ENCODE results near the gene JUP. TPM values are rescaled to one million over a fixed set of nuclear protein-coding genes. Genes with fewer than 3 reads are reported as not detected.

Gene JUP
- total RNA-seq: 8.5 and 10.4 TPM in 2 replicates

GRCh38 chr17:41786227-41787020 lies at the start of gene JUP:
Gene JUP (minus strand): TSS chr17:41786711. CDS start chr17:41771854, 14,857 bp downstream.

DNA sequence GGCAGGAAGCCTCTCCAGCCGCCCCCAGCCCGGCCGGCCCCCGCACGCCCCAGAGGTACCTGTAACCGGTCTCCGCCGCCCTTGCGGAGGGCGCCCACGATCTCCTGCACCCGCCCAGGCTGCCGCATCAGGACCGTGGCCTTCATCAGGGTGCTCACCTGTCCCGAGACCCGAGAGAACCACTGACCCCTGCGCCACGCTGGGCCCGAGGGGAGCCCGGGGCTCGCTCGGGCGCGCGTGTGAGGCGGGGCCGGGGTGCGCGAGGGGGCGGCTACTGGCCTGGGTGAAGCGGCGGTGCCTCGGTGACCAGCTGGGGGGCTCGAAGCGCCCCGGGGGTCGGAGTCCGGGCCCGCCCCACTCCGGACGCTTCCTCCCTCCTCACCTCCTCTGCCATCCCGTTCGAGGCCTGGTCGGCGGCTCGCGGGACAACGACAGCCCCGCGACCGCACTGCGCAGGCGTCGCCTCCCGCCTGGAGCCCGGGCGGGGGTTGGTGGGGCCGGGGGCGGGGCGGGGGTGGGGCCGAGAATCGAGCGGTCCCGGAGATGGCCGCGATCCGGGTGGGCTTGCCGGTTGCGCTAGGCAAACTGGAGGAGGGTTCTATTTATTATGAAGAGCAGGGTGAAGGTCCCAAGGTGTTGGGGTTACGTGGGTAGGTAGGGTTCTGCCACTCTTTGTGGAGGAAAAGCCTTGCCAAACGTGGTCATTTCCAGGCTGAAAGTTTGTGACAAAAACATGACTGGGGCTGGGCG lies 49.5 kb upstream of the JUP start, which contains the start of gene NT5C3B:
Gene NT5C3B, minus strand, starts transcription at position 433 of the 750 bp plus-strand sequence. Its CDS starts 39 bp downstream, at position 394.

DNA sequence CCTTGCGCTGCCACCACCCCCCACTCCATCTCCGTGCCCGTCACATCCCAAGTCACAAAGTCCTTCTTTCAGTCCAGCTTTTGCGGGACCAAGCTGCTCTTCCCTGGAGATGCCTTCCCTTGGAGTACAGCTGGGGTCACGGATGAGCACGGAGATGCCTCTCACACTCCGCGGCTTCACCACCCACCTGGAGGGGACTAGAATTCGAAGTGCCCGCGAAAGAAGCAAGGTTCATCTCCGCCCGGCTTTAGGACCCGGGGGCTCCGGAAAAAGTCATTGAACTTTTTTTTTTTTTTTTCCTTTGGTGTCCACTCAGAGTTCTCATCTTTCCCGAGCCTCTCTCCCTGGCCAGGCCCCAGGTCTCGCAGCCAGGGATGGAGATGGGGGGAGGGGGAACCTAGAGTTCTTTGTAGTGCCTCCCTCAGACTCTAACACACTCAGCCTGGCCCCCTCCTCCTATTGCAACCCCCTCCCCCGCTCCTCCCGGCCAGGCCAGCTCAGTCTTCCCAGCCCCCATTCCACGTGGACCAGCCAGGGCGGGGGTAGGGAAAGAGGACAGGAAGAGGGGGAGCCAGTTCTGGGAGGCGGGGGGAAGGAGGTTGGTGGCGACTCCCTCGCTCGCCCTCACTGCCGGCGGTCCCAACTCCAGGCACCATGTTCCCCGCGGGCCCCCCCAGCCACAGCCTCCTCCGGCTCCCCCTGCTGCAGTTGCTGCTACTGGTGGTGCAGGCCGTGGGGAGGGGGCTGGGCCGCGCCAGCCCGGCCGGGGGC lies 26.1 kb upstream of the JUP start, which contains the start of gene FKBP10:
Gene FKBP10, plus strand, starts transcription at position 624 of the 771 bp plus-strand sequence. Its CDS starts 31 bp downstream, at position 655.

DNA sequence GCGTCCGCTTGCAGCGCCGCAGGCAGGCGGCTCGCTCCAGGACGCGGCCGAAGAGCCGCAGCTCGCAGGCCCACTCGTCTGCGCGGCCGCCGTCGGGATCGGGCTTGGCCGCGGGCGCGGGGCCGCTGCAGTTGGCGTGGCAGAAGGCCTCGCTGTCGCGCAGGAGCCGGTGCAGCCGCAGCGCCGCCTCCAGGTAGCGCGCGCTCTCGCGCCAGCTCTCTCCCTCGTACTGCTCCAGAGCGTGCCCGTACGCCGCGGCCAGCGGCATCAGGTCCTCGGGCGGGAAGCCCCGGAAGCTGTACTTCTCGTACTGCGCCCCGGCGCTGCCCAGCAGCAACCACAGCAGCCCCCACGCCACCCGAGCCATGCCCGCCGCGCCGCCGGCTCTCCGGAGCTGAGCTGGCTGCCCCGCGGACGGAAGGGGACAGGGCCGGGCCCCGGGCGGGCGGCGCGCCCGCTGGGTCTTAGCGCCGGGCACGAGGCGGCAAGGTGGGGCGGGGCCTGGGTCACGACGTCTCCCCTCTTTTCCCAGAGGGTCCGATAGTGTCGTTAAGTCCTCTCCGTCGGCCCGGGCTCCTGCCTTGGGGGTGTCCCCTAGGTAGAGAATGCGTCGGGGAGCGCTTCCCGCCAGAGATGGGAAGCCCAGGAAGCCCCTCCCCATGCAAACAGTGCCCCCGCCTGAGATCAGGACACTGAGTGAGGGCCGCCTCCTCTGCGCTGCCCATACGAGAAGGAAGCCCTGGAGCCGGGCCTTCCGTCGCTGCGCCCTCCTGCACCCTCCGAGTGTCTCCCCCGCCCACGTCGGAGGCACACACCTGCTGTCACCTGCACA lies 25.3 kb upstream of the JUP start, which contains the start of gene P3H4:
Gene P3H4, minus strand, starts transcription at position 401 of the 832 bp plus-strand sequence. Its CDS starts 34 bp downstream, at position 367.

GRCh38 chr17:41734139-41734948 lies 52.2 kb downstream of the JUP start, which contains the start of gene HAP1:
Gene HAP1 (minus strand): TSS chr17:41734643. CDS start chr17:41734634, 9 bp downstream.

GRCh38 chr17:41711669-41712400 lies 74.7 kb downstream of the JUP start, which contains the start of gene GAST:
Gene GAST (plus strand): TSS chr17:41712331. CDS start chr17:41715437, 3,106 bp downstream.

Small RNAs within 50 kb of the gene (small RNA-seq; reads per million reads assigned to genes)
- gene RN7SL399P (not detected), gene RNA5SP442 (not detected)

Other genes with a start within 250 kb of the JUP start
- not detected in 2 replicates for gene KRT9, start 214.7 kb downstream of the JUP start, total RNA-seq
- gene KRT14, start 199.8 kb downstream of the JUP start, total RNA-seq: 5.5 and 7.0 TPM in 2 replicates
- gene KRT16, start 173.9 kb downstream of the JUP start, total RNA-seq: 0.49 and 0.65 TPM in 2 replicates
- 25.7 and 36.0 TPM in 2 replicates for gene KRT17, start 162.1 kb downstream of the JUP start, total RNA-seq
- gene EIF1, start 97.8 kb downstream of the JUP start, total RNA-seq: 87.1 and 101 TPM in 2 replicates
- not detected in 2 replicates for gene GAST, start 74.4 kb downstream of the JUP start, total RNA-seq
- gene HAP1, start 52.1 kb downstream of the JUP start, total RNA-seq: under 0.01 TPM in 1 of 2 replicates, not detected in the other
- 53.8 and 72.7 TPM in 2 replicates for gene P3H4, start 25.2 kb upstream of the JUP start, total RNA-seq
- 336 and 351 TPM in 2 replicates for gene FKBP10, start 26.3 kb upstream of the JUP start, total RNA-seq
- 74.8 and 97.8 TPM in 2 replicates for gene NT5C3B, start 49.5 kb upstream of the JUP start, total RNA-seq
- gene KLHL10, start 51.1 kb upstream of the JUP start, total RNA-seq: 0.12 and 1.3 TPM in 2 replicates
- gene KLHL11, start 78.7 kb upstream of the JUP start, total RNA-seq: 27.1 and 33.9 TPM in 2 replicates
- 341 and 379 TPM in 2 replicates for gene ACLY, start 132.2 kb upstream of the JUP start, total RNA-seq
- 0.97 and 1.3 TPM in 2 replicates for gene ODAD4, start 143.9 kb upstream of the JUP start, total RNA-seq
- 93.0 and 95.2 TPM in 2 replicates for gene CNP, start 180.1 kb upstream of the JUP start, total RNA-seq
- 63.1 and 64.8 TPM in 2 replicates for gene DNAJC7, start 230.7 kb upstream of the JUP start, total RNA-seq
- gene NKIRAS2, start 233.4 kb upstream of the JUP start, total RNA-seq: 46.8 and 50.3 TPM in 2 replicates

All from hair follicle dermal papilla cell (primary cell).